GM18868 (cell line): Measurements from ENCODE around the gene ZNF232.
"Not testable (repeated sequence)": the region's sequence is repeated elsewhere in the genome, so short reads cannot be mapped to it uniquely, and the experiment has no call there.

Experiments used
- ATAC-seq: cut with Tn5 transposase; IDR thresholded peaks from one replicate; pipeline ENCODE4 v1.9.1; 2021; ENCODE audit warnings: mild to moderate bottlenecking, moderate library complexity; ENCODE audit not compliant: unreplicated experiment

The ZNF232 gene

DNA sequence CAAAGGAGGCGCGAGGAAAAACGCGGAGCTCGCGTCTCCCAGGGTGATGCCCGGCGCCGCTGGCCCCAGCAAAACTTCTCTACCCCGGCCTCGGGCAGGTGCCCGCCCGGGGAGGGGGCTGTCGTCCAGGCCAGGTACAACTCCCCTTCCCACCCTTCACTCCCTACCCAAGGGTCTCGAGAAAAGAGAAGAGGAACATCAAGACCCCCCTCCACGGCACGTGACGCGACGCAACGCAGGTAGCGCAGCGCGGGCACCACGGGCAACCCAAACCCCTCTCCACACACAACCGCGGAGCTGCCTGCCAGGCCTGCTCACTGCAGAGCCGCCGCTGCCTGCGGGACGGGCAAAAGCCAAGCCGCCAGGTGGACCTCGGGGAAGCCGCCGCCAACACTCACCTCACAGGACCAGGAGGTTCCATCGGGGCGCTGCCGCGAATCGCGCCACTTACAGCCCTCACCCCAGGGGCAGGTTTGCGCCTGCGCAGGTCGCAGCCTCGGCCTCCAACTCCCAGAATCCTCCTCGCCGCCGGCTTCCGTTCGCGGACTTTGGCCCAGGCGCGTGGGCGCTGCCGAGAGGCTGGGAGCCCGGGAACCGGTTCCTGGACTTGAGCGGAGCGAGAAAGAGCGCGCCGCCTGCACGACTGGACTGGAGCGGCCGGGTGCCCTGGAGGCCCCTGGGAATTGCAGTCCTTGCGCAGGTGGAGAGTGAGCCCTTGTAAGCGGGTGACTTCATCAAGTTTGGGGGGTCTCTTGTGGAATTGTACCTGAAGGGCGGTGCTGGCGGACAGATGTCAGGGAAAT, at the start of gene ZNF232:
Gene ZNF232, minus strand, starts transcription at position 477 of the 803 bp plus-strand sequence. Its CDS starts 56 bp downstream, at position 421.
- peak; percentile 67 for ATAC-seq

DNA sequence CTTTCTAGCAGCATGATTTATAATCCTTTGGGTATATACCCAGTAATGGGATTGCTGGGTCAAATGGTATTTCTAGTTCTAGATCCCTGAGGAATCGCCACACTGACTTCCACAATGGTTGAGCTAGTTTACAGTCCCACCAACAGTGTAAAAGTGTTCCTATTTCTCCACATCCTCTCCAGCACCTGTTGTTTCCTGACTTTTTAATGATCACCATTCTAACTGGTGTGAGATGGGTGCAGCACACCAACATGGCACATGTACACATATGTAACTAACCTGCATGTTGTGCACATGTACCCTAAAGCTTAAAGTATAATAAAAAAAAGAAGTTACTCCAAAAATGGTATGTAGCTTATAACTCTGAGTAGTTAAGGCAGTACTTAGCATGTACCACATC, 49.0 kb upstream of the ZNF232 start:
- not testable (repeated sequence) for ATAC-seq

DNA sequence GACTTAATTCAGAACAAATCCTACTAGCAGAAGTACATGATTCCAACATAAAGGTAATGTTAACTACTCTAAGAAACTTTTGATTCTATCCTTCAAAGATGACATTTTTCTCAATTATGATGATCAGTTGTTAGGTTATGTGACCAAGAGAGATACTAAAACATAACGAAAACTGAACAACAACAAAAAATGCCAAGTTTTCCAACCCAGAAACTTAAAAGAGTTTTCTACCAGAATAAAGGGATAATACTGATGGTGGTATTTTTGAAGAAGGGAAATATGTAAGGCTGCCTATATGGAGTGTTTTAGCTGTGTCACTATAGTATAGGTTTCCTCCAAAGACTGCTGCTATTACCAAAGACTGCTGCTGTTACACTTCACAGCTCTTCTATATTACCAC, 34.4 kb upstream of the ZNF232 start:
- ATAC-seq = not testable (repeated sequence)

DNA sequence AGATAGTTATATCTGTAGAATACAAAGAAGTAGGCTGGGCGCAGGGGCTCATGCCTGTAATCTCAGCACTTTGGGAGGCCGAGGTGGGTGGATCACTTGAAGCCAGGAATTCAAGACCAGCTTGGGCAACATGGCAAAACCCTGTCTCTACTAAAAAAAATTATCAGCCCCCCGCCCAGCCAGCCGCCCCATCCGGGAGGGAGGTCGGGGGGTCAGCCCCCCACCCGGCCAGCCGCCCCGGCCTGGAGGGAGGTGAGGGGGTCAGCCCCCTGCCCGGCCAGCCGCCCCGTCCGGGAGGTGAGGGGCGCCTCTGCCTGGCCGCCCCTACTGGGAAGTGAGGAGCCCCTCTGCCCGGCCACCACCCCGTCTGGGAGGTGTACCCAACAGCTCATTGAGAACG, 31.2 kb upstream of the ZNF232 start:
- ATAC-seq = not testable (repeated sequence)

DNA sequence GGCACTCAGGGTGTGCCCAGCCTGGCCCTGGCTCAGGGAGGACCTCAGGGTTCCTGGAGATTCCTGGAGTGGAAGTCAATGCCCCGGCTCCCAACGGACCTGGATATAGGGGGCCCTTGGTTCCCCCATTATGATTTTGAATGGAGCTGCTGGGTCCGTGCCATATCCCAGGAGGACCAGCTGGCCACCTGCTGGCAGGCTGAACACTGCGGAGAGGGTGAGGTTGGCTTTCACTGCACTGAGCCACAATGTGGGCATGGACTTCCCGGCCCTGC, 27.7 kb upstream of the ZNF232 start:
- ATAC-seq = no peak

DNA sequence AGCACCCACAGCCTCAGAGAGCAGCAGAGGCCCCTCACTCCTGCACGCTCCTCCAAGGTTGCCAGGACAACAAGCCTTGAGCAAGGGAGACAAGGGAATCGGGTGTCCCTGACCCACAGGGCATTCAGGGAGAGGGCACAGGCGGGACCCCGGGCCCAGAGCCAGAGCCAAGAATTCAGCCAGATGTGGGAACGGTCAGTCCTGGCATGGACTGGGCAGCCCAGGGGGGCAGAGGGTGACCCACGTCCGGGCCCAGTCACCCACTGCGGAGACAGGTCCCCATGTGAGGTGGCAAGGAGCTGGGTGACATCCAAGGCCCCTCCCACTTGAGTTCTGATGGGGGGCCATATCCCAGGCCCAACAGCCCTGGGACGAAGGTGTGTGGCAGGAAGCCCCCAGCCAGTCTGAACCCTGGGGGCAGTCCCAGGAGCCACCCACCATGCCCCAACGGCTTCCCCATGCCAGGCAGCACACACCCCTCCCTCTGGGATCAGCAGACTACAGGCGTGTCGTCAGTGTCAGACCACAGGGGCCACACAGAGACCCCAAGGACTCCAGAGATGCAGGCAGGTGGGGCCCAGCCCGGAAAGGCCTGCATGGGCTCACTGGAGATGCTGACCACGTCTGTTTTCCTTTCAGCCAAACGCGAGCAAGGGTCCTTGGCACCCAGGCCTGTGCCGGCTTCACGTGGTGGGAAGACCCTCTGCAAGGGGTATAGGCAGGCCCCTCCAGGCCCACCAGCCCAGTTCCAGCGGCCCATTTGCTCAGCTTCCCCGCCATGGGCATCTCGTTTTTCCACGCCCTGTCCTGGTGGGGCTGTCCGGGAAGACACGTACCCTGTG, 27.2 kb upstream of the ZNF232 start:
- ATAC-seq = no peak

DNA sequence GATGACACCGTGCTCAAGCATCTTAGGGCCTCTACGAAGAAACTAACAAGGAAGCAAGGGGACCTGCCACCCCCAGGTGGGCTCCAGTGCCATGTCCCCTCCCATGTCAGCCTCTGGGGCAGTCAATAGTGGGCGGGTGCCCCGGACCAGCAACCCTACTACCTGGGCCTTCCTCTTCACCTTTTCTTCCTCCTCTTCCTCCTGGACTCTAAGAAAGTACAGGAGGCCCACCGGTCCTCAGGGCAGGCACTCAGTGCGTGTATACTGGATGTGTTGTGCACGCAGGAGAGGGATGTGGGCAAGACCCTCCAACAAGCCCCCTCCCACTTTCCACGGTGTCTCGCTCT, 26.5 kb upstream of the ZNF232 start:
- not testable (repeated sequence) for ATAC-seq

DNA sequence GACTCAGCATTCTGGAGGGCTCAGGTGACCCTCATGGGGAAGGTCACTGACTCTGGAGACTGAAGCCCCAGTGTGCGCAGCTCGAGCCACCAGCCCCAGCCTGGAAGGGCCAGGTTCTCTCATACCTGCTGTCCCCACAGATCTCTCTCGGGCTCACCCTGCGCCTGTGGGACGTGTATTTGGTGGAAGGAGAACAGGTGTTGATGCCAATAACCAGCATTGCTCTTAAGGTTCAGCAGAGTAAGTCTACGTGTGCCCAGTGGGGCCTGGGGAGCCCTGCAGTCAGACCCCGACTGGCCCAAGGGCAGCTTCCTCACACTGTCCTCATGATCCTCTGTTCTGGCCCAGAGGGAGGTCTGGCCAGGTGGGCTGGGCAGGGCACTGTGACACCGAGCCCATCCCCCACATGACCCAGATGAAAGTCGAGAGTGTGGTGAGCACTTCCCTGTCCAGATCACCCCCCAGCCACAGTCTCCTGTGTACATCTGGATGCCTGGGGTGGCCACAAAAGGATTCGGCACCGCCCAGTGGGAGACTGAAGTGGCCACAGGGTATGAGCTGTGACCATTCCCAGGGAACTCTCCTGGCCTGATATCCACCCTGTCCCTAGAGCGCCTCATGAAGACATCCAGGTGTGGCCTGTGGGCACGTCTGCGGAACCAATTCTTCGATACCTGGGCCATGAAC, 26.0 kb upstream of the ZNF232 start:
- ATAC-seq = not testable (repeated sequence)

DNA sequence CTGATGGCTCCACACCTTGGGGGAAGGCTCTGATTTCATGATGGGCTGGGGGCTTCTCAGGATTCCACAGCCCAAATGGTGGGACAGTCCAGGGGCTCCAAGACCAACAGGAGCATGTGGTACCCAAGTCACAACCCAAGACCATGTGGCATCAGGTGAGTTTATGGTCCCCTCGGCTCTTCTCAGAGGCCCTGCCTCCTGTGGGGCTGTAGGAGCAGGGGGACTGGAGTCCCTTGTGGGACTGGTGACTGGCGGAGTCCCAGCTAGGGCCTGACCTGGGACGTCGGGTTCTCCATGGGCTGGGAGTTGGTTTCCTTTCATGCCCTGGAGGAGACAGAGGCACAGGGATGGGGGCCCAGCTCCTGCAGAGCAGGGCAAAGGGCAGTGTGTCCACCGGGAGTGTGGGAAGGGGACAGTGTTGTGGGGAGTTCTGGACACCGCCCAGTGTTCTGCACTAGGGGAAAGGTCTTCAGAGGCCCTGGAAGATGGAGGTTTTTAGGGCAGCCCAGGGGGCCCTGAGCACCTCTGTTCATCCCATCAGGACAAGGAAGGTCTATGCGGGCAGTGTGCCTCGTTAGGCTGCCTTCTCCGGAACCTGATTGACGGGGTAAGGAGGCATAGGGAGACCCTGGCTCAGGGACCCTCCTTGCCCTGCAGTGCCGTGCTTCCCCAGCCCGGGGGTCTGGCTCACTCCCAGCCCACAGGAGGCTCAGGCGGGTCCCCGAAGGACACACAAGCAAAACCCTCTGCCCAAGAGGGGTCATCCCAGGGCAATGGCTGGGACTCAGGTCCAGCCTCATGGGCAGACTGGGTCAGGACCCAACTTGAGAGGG, 25.1 kb upstream of the ZNF232 start:
- not testable (repeated sequence) for ATAC-seq

DNA sequence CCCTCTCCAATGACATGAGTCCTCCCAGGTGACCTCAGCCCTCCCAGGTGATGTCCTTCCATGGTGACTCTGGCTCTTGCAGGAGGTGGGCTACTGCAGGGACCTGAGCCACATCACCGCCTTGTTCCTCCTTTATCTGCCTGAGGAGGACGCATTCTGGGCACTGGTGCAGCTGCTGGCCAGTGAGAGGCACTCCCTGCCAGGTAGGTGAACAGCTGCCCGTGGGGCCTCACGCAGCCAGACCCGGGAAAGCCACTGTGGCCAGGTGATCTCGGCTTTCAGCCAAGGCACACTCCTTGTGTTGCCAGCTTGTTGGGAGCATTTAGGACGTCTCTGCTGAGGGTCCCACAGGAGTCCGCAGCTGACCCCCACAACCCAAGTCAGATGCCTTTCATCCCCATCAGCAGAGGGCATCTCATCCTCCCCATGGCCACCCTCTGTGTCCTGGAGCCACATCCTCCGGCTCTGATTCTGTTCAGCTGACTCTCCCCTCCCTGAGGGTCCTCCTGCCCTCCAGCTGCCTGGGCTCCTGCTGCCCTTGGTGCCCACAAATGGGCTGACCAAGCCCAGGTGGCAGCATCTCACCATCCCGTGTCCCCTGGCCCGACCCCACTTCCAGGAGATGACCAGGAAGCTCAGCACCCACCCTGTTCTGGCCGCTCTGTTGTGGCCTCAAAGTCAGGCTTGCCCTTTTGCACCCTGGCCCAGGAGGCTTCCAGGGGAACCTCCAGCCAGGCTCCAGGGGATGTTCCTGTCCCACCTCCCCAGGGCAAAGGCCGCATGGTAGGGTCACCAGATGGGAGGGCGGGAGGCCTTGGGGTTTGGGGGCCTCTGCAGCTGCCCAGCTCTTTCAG, 24.3 kb upstream of the ZNF232 start:
- ATAC-seq = no peak

DNA sequence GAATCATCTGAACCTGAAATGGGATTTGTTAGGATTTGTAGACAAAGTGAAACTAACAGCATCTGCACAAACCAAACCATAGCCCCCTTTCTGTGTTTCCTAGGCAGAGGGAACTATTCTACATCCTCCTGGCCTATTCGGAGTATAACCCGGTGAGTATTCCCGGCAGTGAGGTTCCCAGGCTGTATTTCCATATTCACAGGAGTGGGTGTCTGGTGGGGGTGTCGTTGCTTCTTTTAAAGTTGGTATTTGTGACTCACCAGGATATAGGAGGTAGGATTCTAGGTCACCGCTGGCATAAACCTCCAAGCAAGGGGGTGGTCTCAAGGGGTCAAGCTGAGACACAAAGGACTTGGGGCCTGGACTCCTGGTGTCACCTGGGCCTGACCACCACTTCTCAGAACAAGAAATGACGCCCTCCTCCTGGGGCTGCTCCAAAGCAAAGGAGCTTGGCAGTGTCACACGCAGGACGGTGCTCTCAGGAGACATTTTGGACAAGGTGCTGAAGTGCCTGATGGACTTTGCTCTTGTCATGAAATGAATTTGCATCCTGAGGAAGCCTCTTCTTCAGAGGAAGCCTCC, 23.5 kb upstream of the ZNF232 start:
- ATAC-seq = not testable (repeated sequence)

DNA sequence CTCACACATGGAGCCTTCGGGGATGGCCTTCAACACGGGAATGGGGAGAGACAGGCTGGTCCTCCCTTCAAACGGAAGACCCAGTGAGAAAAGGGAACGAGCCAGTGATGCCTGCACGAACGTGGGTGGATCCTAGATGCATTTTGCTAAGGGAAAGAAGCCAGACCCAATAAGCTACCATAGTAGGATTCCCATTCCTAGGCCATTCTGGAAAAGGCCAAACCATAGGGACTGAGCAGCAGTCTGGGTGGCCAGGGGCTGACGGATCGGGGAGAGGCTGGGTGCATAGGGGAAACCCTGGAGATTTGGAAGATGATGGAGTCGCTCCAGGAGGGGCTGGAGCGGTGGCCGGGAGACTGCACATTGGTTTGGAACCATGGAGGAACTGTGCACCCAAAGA, 22.9 kb upstream of the ZNF232 start:
- not testable (repeated sequence) for ATAC-seq

DNA sequence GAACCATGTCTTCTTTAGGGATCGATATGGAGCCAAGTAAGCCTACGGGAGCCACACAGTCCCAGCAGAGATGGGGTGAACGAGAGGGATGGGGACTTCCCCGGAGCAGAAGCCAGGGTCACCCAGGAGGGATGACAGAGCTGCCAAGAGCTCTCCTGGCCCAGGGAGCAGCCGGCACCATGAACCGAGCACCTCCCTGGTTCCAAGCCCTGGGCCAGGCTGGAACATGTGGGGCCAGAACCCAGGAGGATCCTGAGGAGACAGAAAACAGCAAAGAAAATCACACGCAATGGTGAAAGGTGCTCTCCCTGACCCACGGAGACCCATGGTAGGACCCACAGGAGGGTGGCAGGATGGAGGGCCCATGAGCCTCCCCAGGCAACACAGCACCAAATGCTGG, 22.3 kb upstream of the ZNF232 start:
- ATAC-seq = not testable (repeated sequence)

DNA sequence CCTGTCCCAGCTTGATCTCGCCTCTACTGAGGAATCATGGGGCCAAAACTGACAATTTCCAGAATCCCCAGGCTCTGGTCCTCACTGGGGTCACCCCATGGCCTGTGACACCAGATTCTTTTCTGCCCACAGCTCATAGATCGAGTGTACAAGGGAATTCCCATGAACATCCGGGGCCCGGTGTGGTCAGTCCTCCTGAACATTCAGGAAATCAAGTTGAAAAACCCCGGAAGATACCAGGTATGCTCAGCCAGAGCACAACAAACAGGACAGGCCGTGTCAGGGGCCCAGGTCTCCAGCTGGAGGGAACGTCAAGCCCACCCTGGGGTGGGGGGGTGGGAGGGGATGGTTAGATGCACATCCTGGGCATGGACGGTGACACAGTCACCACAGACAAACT, 21.6 kb upstream of the ZNF232 start:
- ATAC-seq = no peak

DNA sequence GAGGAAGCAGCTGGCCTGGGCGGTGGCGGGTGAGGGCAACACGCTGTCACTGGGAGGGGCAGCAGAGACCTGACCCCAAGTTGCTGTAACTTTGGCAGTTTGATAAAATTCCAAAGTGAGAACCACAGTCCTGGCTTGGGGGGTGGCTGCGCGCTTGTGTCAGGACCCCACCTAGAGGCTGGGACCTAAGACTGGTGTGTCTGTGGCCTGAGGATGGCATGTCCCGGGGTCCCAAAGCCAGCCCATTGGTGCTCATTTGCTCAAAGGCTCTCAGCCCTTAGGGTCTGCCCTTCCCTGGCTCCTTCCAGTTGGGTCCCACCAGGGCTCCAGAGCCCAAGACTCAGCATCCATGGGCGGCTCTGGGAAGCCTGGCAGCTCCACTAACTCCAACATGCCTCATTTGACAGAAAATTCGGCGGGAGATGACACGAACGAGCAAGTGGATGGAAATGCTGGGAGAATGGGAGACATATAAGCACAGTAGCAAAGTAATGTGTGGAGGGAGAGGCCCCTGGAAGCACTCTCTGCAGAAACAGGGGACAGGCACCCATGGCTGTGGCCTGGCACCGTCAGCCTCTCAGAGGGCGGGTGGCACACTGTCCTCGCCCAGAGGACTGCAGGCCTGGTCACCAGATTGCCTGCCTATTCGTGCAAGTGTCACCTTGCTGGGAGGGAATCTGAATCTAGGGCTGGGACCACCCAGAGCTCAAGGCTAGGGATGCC, 21.0 kb upstream of the ZNF232 start:
- not testable (repeated sequence) for ATAC-seq

DNA sequence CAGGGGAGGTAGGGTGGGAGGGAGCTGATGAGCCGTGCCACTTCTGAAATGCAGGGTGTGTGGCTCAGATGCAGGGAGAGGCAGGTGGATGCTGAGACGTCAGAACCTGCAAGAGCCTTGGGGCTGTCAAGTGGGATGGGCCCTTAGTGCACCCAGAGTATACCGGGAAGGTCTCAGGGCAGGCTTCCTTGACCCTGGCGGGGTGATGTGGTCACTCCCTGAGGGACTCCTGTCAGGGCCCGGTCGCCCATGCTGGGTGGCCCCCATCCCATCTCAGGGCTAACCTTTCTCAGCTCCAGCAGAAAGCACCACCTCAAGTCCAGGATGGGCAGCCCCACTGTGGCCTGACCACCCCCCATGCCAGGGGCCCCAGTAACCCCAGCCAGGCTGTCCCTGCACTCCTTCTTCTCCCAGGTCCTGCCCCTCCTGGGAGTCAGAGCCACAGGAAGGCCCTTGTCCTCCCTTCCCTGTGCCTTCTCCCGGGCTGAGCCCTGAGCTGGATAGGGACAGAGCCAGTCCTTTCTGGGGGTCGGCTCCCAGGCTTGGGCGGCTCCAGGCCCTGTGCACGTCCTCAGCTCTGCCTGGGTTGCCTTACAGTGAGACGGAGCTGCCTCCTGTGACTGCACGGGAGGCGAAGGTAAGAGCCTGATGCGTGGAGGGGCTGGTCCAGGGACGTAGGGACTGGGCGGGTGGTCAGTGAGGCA, 20.3 kb upstream of the ZNF232 start:
- not testable (repeated sequence) for ATAC-seq

DNA sequence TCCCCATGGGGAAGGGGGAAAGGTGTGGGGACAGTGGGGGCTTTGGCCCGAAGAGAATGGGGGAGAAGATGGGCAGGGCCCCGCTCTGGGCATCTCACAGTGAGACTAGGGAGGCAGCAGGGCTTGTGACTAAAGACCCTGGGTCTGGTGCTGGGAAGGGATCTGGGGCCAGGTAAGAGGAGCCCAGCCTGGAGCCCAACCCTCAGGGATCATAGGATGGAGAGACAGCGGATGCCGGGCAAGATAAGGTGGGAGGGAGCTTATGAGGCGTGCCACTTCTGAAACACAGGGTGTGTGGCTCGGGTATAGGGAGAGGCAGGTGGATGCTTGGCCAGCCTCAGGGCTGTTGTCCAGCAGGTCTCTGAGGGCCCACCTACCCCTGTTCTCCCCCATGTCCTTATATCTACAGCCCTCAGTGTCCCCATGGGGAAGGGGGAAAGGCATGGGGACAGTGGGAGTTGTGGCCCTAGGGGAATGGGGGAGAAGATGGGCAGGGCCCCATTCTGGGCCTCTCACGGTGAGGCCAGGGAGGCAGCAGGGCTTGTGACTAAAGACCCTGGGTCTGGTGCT, 19.6 kb upstream of the ZNF232 start:
- ATAC-seq = no peak

DNA sequence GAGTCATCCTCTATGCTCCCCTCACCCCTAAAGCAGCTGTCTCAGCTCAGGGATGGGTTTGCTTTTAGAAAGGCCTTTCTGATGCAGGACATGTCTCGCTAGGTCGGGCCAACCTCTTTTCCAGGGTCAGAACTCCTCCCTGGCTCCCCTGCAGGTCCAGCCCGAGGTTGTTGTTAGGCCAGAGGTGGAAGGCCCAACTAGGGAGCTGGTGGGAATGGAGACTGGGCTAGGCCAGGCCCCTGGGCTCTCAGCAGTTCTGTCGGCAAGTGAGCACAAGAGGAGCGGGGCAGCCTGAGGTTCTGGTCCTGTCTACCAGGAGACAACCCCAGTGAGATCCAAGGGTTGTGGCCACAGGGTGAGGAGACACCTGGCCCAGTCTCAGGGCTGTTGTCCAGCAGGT, 19.0 kb upstream of the ZNF232 start:
- ATAC-seq = not testable (repeated sequence)
